Endothelial cell (in vitro differentiated cells): ENCODE results near the gene IGFBP5. TPM values are rescaled to one million over a fixed set of nuclear protein-coding genes. Genes with fewer than 3 reads are reported as not detected.
A peak's percentile ranks its signal among the peaks of the same experiment; 100 is the strongest.

Experiments
- DNase-seq: peaks from one replicate; pipeline ENCODE4 v3.0.0; 2021; ENCODE audit warnings: low spot score
- H3K27ac Mint-ChIP-seq: one replicate; pipeline ENCODE4 v1.8.0; 2021; ENCODE audit warnings: mixed read lengths, inconsistent platforms; ENCODE audit not compliant: unreplicated experiment
- H3K27me3 Mint-ChIP-seq: one replicate; pipeline ENCODE4 v1.8.0; 2021; ENCODE audit warnings: mild to moderate bottlenecking, moderate library complexity, mixed read lengths, inconsistent platforms; ENCODE audit not compliant: unreplicated experiment
- H3K36me3 Mint-ChIP-seq: one replicate; pipeline ENCODE4 v1.8.0; 2021; ENCODE audit warnings: mild to moderate bottlenecking, low read depth, mixed read lengths, inconsistent platforms; ENCODE audit not compliant: unreplicated experiment
- H3K4me1 Mint-ChIP-seq: one replicate; pipeline ENCODE4 v1.8.0; 2021; ENCODE audit warnings: mild to moderate bottlenecking, mixed read lengths, inconsistent platforms; ENCODE audit not compliant: unreplicated experiment
- H3K4me3 Mint-ChIP-seq: one replicate; pipeline ENCODE4 v1.8.0; 2021; ENCODE audit warnings: mild to moderate bottlenecking, mixed read lengths, inconsistent platforms; ENCODE audit not compliant: unreplicated experiment
- H3K9me3 Mint-ChIP-seq: one replicate; pipeline ENCODE4 v1.8.0; 2021; ENCODE audit warnings: mixed read lengths, inconsistent platforms; ENCODE audit not compliant: unreplicated experiment
- CTCF ChIP-seq: fragments of 200-600 bp; sonication (generic); IDR thresholded peaks from one replicate; pipeline ENCODE4 v1.5.0; 2021; ENCODE audit warnings: antibody characterized with exemption; ENCODE audit not compliant: unreplicated experiment
- total RNA-seq: library from RNA; stranded (reverse); fragmentation: NEBNext Ultra II Directional; extraction: Animal tissue kit (Norgen Biotek cat#: 25700); gene quantifications from one replicate; pipeline ENCODE4 v1.2.1, GENCODE V29; 2021; ENCODE audit not compliant: unreplicated experiment

IGFBP5 gene
- total RNA-seq, 1 donor from 2014 or later = 7.2 TPM

GRCh38 chr2:216688731-216689340 is 6.5 kb downstream of the IGFBP5 start:
- peaks cover 19% of the 10 kb centered on the region for H3K27me3 Mint-ChIP-seq
- H3K36me3 Mint-ChIP-seq = no peaks in the 10 kb centered on the region
- DNase-seq = no peak
- no peak overlapping the region for H3K4me3 Mint-ChIP-seq
- TF ChIP-seq CTCF = no peak
- H3K27ac Mint-ChIP-seq = no peak overlapping the region
- no peaks in the 10 kb centered on the region for H3K9me3 Mint-ChIP-seq
- peaks cover 13% of the 10 kb centered on the region for H3K4me1 Mint-ChIP-seq

GRCh38 chr2:216687646-216688045 is 7.7 kb downstream of the IGFBP5 start:
- H3K36me3 Mint-ChIP-seq = no peaks in the 10 kb centered on the region
- no peak overlapping the region for H3K4me3 Mint-ChIP-seq
- TF ChIP-seq CTCF = peak; percentile 62
- H3K4me1 Mint-ChIP-seq = peaks cover 9% of the 10 kb centered on the region
- peak; percentile 70 for DNase-seq
- peaks cover 17% of the 10 kb centered on the region for H3K27me3 Mint-ChIP-seq
- no peaks in the 10 kb centered on the region for H3K9me3 Mint-ChIP-seq
- no peak overlapping the region for H3K27ac Mint-ChIP-seq

- peaks cover 5% of the 10 kb centered on the region for H3K4me1 Mint-ChIP-seq
- no peaks in the 10 kb centered on the region for H3K9me3 Mint-ChIP-seq
- no peak overlapping the region for H3K27ac Mint-ChIP-seq
- H3K27me3 Mint-ChIP-seq = peaks cover 15% of the 10 kb centered on the region
- H3K4me3 Mint-ChIP-seq = no peak overlapping the region
- H3K36me3 Mint-ChIP-seq = no peaks in the 10 kb centered on the region
- no peak for TF ChIP-seq CTCF
- DNase-seq = no peak
Measured at GRCh38 chr2:216687111-216687510, 8.2 kb downstream of the IGFBP5 start.

- Mint-ChIP-seq H3K27ac (no peak overlapping the region), H3K27me3 (peaks cover 7% of the 10 kb centered on the region), H3K9me3 (no peaks in the 10 kb centered on the region), H3K4me1 (peaks cover 7% of the 10 kb centered on the region), H3K4me3 (no peak overlapping the region), H3K36me3 (peaks cover 4% of the 10 kb centered on the region)
- TF ChIP-seq CTCF = no peak
- DNase-seq = no peak
Measured at GRCh38 chr2:216685327-216685875, 9.9 kb downstream of the IGFBP5 start.

GRCh38 chr2:216683846-216684245 is 11.5 kb downstream of the IGFBP5 start:
- H3K27me3 Mint-ChIP-seq = peaks cover 6% of the 10 kb centered on the region
- H3K36me3 Mint-ChIP-seq = peaks cover 4% of the 10 kb centered on the region
- H3K4me1 Mint-ChIP-seq = peaks cover 20% of the 10 kb centered on the region
- H3K4me3 Mint-ChIP-seq = no peak overlapping the region
- H3K27ac Mint-ChIP-seq = no peak overlapping the region
- DNase-seq = no peak
- H3K9me3 Mint-ChIP-seq = no peaks in the 10 kb centered on the region
- no peak for TF ChIP-seq CTCF
